Smooth muscle cell (in vitro differentiated cells): ENCODE data around the gene GLYATL1. TPM values are rescaled to one million over a fixed set of nuclear protein-coding genes. Genes with fewer than 3 reads are reported as not detected.

Experiments
- polyA plus RNA-seq: library from polyadenylated mRNA; unstranded; fragments of >200 nt; fragmentation: Nextera tagmentation; extraction: Ambion mirVana; gene quantifications from 2 replicates; pipeline ENCODE4 v1.2.1, GENCODE V29; 2016
- total RNA-seq: library from RNA; depleted of rRNA; stranded (reverse); fragments of >200 nt; gene quantifications from 2 replicates; pipeline ENCODE4 v1.2.3, GENCODE V29; 2014

Gene GLYATL1
- total and polyA plus RNA-seq, 2 experiments from 2014 or later = not detected

Other genes starting within 250 kb of the GLYATL1 start
- not detected in 2 replicates for gene GLYAT, start 207.5 kb upstream of the GLYATL1 start, total RNA-seq
- not detected in 2 replicates for gene GLYAT, start 207.5 kb upstream of the GLYATL1 start, polyA plus RNA-seq
- gene GLYATL2, start 94.8 kb upstream of the GLYATL1 start, total RNA-seq = 0.27 and 1.6 TPM in 2 replicates
- gene GLYATL2, start 94.8 kb upstream of the GLYATL1 start, polyA plus RNA-seq = 0.09 TPM in 1 of 2 replicates, not detected in the other
- not detected in 2 replicates for gene GLYATL1B, start 146.8 kb downstream of the GLYATL1 start, total RNA-seq
- not detected in 2 replicates for gene GLYATL1B, start 146.8 kb downstream of the GLYATL1 start, polyA plus RNA-seq
- gene FAM111B, start 167.7 kb downstream of the GLYATL1 start, total RNA-seq = 6.5 and 7.1 TPM in 2 replicates
- 2.4 and 5.8 TPM in 2 replicates for gene FAM111B, start 167.7 kb downstream of the GLYATL1 start, polyA plus RNA-seq
- 14.3 and 36.8 TPM in 2 replicates for gene FAM111A, start 203.4 kb downstream of the GLYATL1 start, total RNA-seq
- gene FAM111A, start 203.4 kb downstream of the GLYATL1 start, polyA plus RNA-seq = 6.2 and 11.1 TPM in 2 replicates
- 13.0 and 14.2 TPM in 2 replicates for gene DTX4, start 232.6 kb downstream of the GLYATL1 start, total RNA-seq
- gene DTX4, start 232.6 kb downstream of the GLYATL1 start, polyA plus RNA-seq = 10.2 and 14.1 TPM in 2 replicates